Measurements from ENCODE around the gene MUC13. TPM values are rescaled to one million over a fixed set of nuclear protein-coding genes. Genes with fewer than 3 reads are reported as not detected.

MUC13 gene
- total RNA-seq, 1 experiment from 2014 or later = not detected

DNA sequence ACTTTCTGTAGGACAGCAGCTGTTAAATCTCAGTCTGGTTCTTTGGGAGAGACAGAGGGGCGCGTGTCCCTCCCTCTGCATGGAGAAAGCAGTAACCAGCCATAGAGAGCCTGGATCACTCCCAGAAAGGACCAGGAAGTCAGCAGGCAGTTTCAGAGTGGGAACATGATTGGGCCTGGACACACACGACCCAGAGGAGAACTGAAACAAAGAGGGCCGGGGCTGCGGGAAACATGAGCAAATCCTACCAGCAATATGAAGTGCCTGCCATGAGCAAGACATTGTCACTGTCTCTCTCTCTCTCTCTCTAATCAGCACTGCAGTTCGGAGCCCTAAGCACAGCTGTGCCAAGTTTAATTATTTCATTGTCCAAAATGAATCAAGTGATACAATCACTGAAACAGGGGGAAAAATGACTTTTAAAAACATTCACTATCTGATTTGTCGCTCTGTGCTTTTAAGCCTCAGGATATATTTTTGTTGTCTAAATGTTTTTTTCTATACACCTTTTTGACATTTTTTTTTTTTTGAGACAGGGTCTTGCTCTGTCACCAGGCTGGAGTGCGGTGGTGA lies 17.6 kb downstream of the MUC13 start:
- DNase-seq = no peak
- Histone ChIP-seq H3K14ac (ENCODE audit: insufficient read depth, low read length) (no peak overlapping the region), H2BK15ac (ENCODE audit: low read depth, low read length) (no peak overlapping the region), H2BK120ac (ENCODE audit: low read depth, low read length, poor library complexity, severe bottlenecking) (no peak overlapping the region), H3K79me1 (ENCODE audit: insufficient read depth, low read depth, low read length, poor library complexity, severe bottlenecking) (no peaks in the 10 kb centered on the region), H3K56ac (ENCODE audit: insufficient read length, low read depth, low read length) (no peak overlapping the region), H3K27ac (ENCODE audit: insufficient read length, low read depth, low read length) (no peak overlapping the region), H3T11ph (ENCODE audit: low read length) (no peak overlapping the region), H3K4ac (ENCODE audit: low read depth, low read length) (no peak overlapping the region), H3K23ac (ENCODE audit: insufficient read length, low read depth, low read length) (no peak overlapping the region), H3K27me3 (ENCODE audit: insufficient read depth, low read length) (no peaks in the 10 kb centered on the region), H2BK20ac (ENCODE audit: low read depth, low read length, poor library complexity, severe bottlenecking) (no peak overlapping the region), H3K9me3 (ENCODE audit: control insufficient read depth, low read depth, low read length) (no peaks in the 10 kb centered on the region), H3K9ac (ENCODE audit: extremely low read depth, insufficient read length, low read length) (no peak overlapping the region), H2AFZ (ENCODE audit: low read length) (no peak overlapping the region), H3K18ac (ENCODE audit: insufficient read length, low read depth, low read length) (no peak overlapping the region), H4K5ac (ENCODE audit: insufficient read length, low read depth, low read length) (no peak overlapping the region), H3K4me1 (ENCODE audit: insufficient read depth, low read length) (0 out of 2 replicates have a peak, but pooled peaks cover 2% of the 10 kb centered on the region), H4K91ac (ENCODE audit: insufficient read length, low read depth, low read length) (no peak overlapping the region), H4K8ac (replicated peaks; ENCODE audit: insufficient read length, low read depth, low read length) (no peak overlapping the region), H2BK5ac (ENCODE audit: insufficient read length, low read length) (no peak overlapping the region), H3K23me2 (ENCODE audit: insufficient read length, low read depth, low read length, poor library complexity, severe bottlenecking) (no peaks in the 10 kb centered on the region), H2BK12ac (ENCODE audit: insufficient read length, low read depth, low read length) (no peak overlapping the region), H3K79me2 (ENCODE audit: insufficient read depth, low read length) (no peaks in the 10 kb centered on the region), H4K20me1 (ENCODE audit: control insufficient read depth, insufficient read depth, insufficient read length) (no peaks in the 10 kb centered on the region), H3K4me2 (ENCODE audit: insufficient read depth, insufficient read length, low read length) (no peak overlapping the region), H2AK5ac (ENCODE audit: insufficient read length, low read length) (no peak overlapping the region)
- no peak for TF ChIP-seq CTCF (conservative IDR thresholded peaks at IDR 0.05)
- Mint-ChIP-seq H3K36me3 (ENCODE audit: insufficient read depth in 1 of 3, low read depth in 3 of 3) (no peaks in the 10 kb centered on the region), H3K4me3 (no peak overlapping the region), H3K9me3 (no peaks in the 10 kb centered on the region), H3K27ac (no peak overlapping the region; a peak in 1 of 7 replicates), H3K4me1 (no peaks in the 10 kb centered on the region), H3K27me3 (ENCODE audit: low read depth) (no peaks in the 10 kb centered on the region)
- no CpG with 5 or more reads among the region's 8 CpGs for WGBS (ENCODE audit: extremely low coverage, insufficient read length, low lambda C conversion rate)
